Dendritic cell treated with granulocyte-macrophage colony-stimulating factor and Interleukin-4, amounts not matched to agents 40 ng/mL and 50 ng/mL, for 4 days (primary cell): Measurements from ENCODE around the gene PWWP2A.

Experiments used
- H3K27ac Mint-ChIP-seq: one replicate; pipeline ENCODE4 v1.8.0; 2022; ENCODE audit warnings: mild to moderate bottlenecking, mixed read lengths
- H3K27me3 Mint-ChIP-seq: one replicate; pipeline ENCODE4 v1.8.0; 2022; ENCODE audit warnings: mild to moderate bottlenecking, mixed read lengths
- H3K36me3 Mint-ChIP-seq: one replicate; pipeline ENCODE4 v1.8.0; 2022; ENCODE audit warnings: low read depth, mixed read lengths
- H3K4me1 Mint-ChIP-seq: one replicate; pipeline ENCODE4 v1.8.0; 2022; ENCODE audit warnings: low read depth, mixed read lengths
- H3K4me3 Mint-ChIP-seq: one replicate; pipeline ENCODE4 v1.8.0; 2022; ENCODE audit warnings: mild to moderate bottlenecking, moderate library complexity, mixed read lengths
- H3K9me3 Mint-ChIP-seq: one replicate; pipeline ENCODE4 v1.8.0; 2022; ENCODE audit warnings: mixed read lengths
- intact Hi-C: fragments of 100-400 bp; cut with micrococcal nuclease; formaldehyde crosslinking; loops from one replicate; pipeline ENCODE4 v1.15.0; 2022

The PWWP2A gene

DNA sequence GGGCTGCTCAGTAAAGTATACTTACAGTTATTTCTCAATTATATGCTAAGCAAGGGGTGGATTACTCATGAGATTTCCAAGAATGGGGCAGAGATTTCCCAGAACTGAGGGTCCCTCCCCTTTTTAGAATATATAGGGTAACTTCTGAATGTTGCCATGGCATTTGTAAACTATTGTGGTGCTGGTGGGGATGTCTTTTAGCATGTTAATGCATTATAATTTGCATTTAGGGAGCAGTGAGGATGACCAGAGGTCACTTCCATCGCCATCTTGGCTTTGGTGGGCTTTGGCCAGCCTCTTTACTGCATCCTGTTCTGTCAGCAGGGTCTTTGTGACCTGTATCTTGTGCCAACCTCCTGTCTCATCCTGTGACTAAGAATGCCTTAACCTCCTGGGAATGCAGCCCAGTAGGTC is 74.9 kb downstream of the PWWP2A start:
- no peaks in the 10 kb centered on the region for H3K27me3 Mint-ChIP-seq
- H3K27ac Mint-ChIP-seq, result no peak overlapping the region
- intact Hi-C loops, result no loop called here
- H3K9me3 Mint-ChIP-seq, result no peaks in the 10 kb centered on the region
- H3K4me3 Mint-ChIP-seq, result no peak overlapping the region
- H3K36me3 Mint-ChIP-seq, result peaks cover 78% of the 10 kb centered on the region
- H3K4me1 Mint-ChIP-seq, result peaks cover 21% of the 10 kb centered on the region

DNA sequence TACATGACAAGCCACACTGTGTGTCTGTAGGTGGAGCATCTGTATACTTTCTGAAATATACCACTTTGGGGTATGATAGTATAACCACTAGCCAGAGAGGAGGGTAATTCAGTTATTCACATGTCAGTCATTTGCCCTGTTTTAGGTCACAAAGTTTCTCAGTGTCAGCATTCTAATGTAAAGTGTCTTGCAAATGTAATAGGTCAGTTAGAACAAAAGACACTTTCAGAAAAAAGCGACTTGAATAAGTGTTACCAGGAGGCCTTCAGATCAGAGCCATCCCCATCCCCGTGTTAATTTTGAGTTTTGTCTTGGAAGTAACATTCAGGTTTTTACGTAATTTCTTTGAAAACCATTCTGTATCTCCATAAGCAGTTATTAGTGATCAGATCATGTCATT is 76.6 kb downstream of the PWWP2A start:
- H3K4me3 Mint-ChIP-seq, result no peak overlapping the region
- peaks cover 75% of the 10 kb centered on the region for H3K36me3 Mint-ChIP-seq
- peaks cover 21% of the 10 kb centered on the region for H3K4me1 Mint-ChIP-seq

More for the DNA sequence above, 76.6 kb downstream of the PWWP2A start:
- intact Hi-C loops, result no loop called here
- Mint-ChIP-seq H3K27me3 (no peaks in the 10 kb centered on the region), H3K9me3 (no peaks in the 10 kb centered on the region), H3K27ac (no peak overlapping the region)
